HepG2 (cell line): ENCODE measurements around the gene TBL3. TPM values are rescaled to one million over a fixed set of nuclear protein-coding genes. Genes with fewer than 3 reads are reported as not detected.

Experiments
- ATAC-seq: fragments of 200-7000 bp; cut with Tn5 transposase; 3 replicates; pipeline ENCODE4 v1.9.1; 2020; ENCODE audit warnings: mild to moderate bottlenecking, moderate library complexity
- BruUV-seq: library from RNA; stranded (reverse); fragments of 400-500 nt; replicated peaks from 2 replicates; lab custom pipeline; 2021; lab: Mats Ljungman, UMichigan
- CTCF ChIA-PET: fragments of 300-600 bp; formaldehyde crosslinking; extraction: SDS; loops from one replicate; lab custom pipeline; 2021; ENCODE audit warnings: low total read pairs, inconsistent platforms, low intra/inter-chr PET ratio; lab: Yijun Ruan, JAX
- POLR2A ChIA-PET: fragments of 350-600 bp; sonication (Branson Sonifier 250); formaldehyde crosslinking; loops from one replicate; lab custom pipeline; 2020; ENCODE audit warnings: antibody characterized with exemption, inconsistent platforms; lab: Yijun Ruan, JAX
- DNase-seq: peaks from one replicate; pipeline ENCODE4 v3.0.0-alpha.2; 2015; ENCODE audit warnings: low spot score
- FAIRE-seq: peaks from 3 replicates; lab custom pipeline; 2011; peaks lifted over from hg19 to GRCh38; lab: Jason Lieb, UNC
- H2AFZ ChIP-seq: one replicate; pipeline ENCODE4 v1.6.1; 2011; ENCODE audit warnings: low read length, inconsistent platforms
- H3K27ac ChIP-seq: fragments of 300-600 bp; 3 replicates; pipeline ENCODE4 v1.8.0; 2011; ENCODE audit warnings: mixed run types, mild to moderate bottlenecking, mixed read lengths, low read length, inconsistent platforms; ENCODE audit not compliant: insufficient read depth; ENCODE audit errors: extremely low read length
- H3K27me3 ChIP-seq, 2 experiments: fragments of 200-600 bp in 1 of 2; 2 replicates in 1 of 2; 3 replicates in 1 of 2; pipeline versions ENCODE4 v1.6.0 to v1.8.0; 2011; ENCODE audit warnings: low read length in 2 of 2, mild to moderate bottlenecking in 2 of 2, moderate library complexity in 2 of 2, inconsistent platforms in 1 of 2; ENCODE audit not compliant: insufficient read depth in 2 of 2, control insufficient read depth in 1 of 2
- H3K36me3 ChIP-seq, 2 experiments: fragments of 200-600 bp in 1 of 2; replicated peaks in 1 of 2; 2 replicates in 1 of 2; 3 replicates in 1 of 2; pipeline versions ENCODE4 v1.5.1 to v1.8.0; 2011; ENCODE audit warnings: low read length in 2 of 2, inconsistent platforms in 1 of 2; ENCODE audit not compliant: insufficient read depth in 2 of 2, control insufficient read depth in 1 of 2
- H3K4me1 ChIP-seq: 2 replicates; pipeline ENCODE4 v1.5.1; 2012; ENCODE audit warnings: low read length, inconsistent platforms; ENCODE audit not compliant: insufficient read depth
- H3K4me2 ChIP-seq: 2 replicates; pipeline ENCODE4 v1.6.0; 2011; ENCODE audit warnings: low read depth, low read length, inconsistent platforms
- H3K4me3 ChIP-seq, 3 experiments: fragments of 200-600 bp in 1 of 3; sonication (generic), shearing (Covaris generic) in 1 of 3; replicated peaks in 1 of 3; 2 replicates each; pipeline ENCODE4 v1.5.1; 2011 to 2016; ENCODE audit warnings: low read length in 3 of 3, inconsistent platforms in 2 of 3, low read depth in 2 of 3, mild to moderate bottlenecking in 2 of 3, control low read depth in 1 of 3, mixed read lengths in 1 of 3; ENCODE audit not compliant: insufficient read depth in 1 of 3
- H3K79me2 ChIP-seq: one replicate; pipeline ENCODE4 v1.6.1; 2011; ENCODE audit warnings: low read length, inconsistent platforms; ENCODE audit not compliant: insufficient read depth
- H3K9ac ChIP-seq: 2 replicates; pipeline ENCODE4 v1.6.0; 2011; ENCODE audit warnings: mild to moderate bottlenecking, low read depth, low read length, inconsistent platforms; ENCODE audit not compliant: insufficient read depth
- H3K9me3 ChIP-seq: 2 replicates; pipeline ENCODE4 v1.5.1; 2012; ENCODE audit warnings: mild to moderate bottlenecking, low read length
- H4K20me1 ChIP-seq: 2 replicates; pipeline ENCODE4 v1.6.0; 2011; ENCODE audit warnings: inconsistent platforms, mild to moderate bottlenecking, low read length, moderate library complexity; ENCODE audit not compliant: insufficient read depth
- CAMTA2 ChIP-seq: sonication (generic); formaldehyde crosslinking; IDR thresholded peaks from 2 replicates; pipeline ENCODE4 v1.4.0; 2020; ENCODE audit warnings: mild to moderate bottlenecking, missing genetic modification reagents, borderline replicate concordance
- WIZ ChIP-seq: sonication (generic); formaldehyde crosslinking; IDR thresholded peaks from 2 replicates; pipeline ENCODE4 v1.5.1; 2020; ENCODE audit warnings: mild to moderate bottlenecking, missing genetic modification reagents
- ZNF678 ChIP-seq: sonication (generic); formaldehyde crosslinking; IDR thresholded peaks from 2 replicates; pipeline ENCODE4 v1.4.0; 2020; ENCODE audit warnings: mild to moderate bottlenecking, missing genetic modification reagents
- WGBS: methylation state at CpG from one replicate; pipeline ENCODE4 v1.1.6; 2017; ENCODE audit warnings: low lambda C conversion rate; 5-methylcytosine and 5-hydroxymethylcytosine counted together
- in situ Hi-C: cut with HindIII; loops from 2 replicates; pipeline ENCODE4 v1.10.0; 2017; ENCODE audit warnings: low pct_unique_long_range_greater_than_20kb; ENCODE audit not compliant: extremely low pct_ligation_motif_present
- intact Hi-C: fragments of 100-400 bp; cut with micrococcal nuclease; formaldehyde crosslinking; loops from one replicate; pipeline ENCODE4 v1.10.0; 2022; ENCODE audit not compliant: unreplicated experiment
- polyA plus RNA-seq, 8 experiments: library from polyadenylated mRNA; depleted of rRNA in 3 of 8; stranded (reverse) in 7 of 8; unstranded in 1 of 8; fragments of >200 nt; fragmentation: Illumina TruSeq in 4 of 8; extraction: Trizol in 4 of 8; gene quantifications; 2 replicates each; pipeline versions ENCODE4 v1.2.1 to v1.2.3, GENCODE V29; 2011 to 2016; ENCODE audit warnings: low read depth in 4 of 8, missing spikeins in 1 of 8, mixed read lengths in 1 of 8; ENCODE audit not compliant: insufficient read depth in 1 of 8
- total RNA-seq, 5 experiments: library from RNA; depleted of rRNA; stranded (reverse); fragments of >200 nt; fragmentation: Illumina TruSeq; extraction: Trizol; gene quantifications; 2 replicates each; pipeline ENCODE4 v1.2.3, GENCODE V29; 2016; ENCODE audit warnings: low read depth in 1 of 5
- TF ChIP-seq, protein P1 (sequence below): sonication (generic); formaldehyde crosslinking; IDR thresholded peaks from 2 replicates; pipeline ENCODE4 v1.4.0; 2020; ENCODE audit warnings: missing genetic modification reagents
- TF ChIP-seq, protein P2 (sequence below): IDR thresholded peaks from 2 replicates; pipeline ENCODE4 v1.6.1; 2016; ENCODE audit warnings: missing compliant biosample characterization, missing genetic modification reagents, borderline replicate concordance
- TF ChIP-seq, protein P3 (sequence below): sonication (generic); formaldehyde crosslinking; IDR thresholded peaks from 2 replicates; pipeline ENCODE4 v1.8.0; 2022; ENCODE audit warnings: mild to moderate bottlenecking, missing genetic modification reagents; ENCODE audit not compliant: insufficient replicate concordance
- TF ChIP-seq, protein P4 (sequence below): fragments of 450-650 bp; IDR thresholded peaks from 2 replicates; pipeline ENCODE4 v1.6.1; 2016
- TF ChIP-seq, protein P5 (sequence below): sonication (generic); formaldehyde crosslinking; IDR thresholded peaks from 2 replicates; pipeline ENCODE4 v1.5.0; 2020; ENCODE audit warnings: mild to moderate bottlenecking, missing genetic modification reagents, borderline replicate concordance
- TF ChIP-seq, protein P6 (sequence below): sonication (generic); formaldehyde crosslinking; IDR thresholded peaks from 2 replicates; pipeline ENCODE4 v1.4.0; 2020; ENCODE audit warnings: missing genetic modification reagents

The TBL3 gene
- total and polyA plus RNA-seq, 2 of the 13 experiments (the other 11 are each of a cell fraction or from before 2014, with no cell fraction given) = 16.8 to 38.0 TPM

DNA sequence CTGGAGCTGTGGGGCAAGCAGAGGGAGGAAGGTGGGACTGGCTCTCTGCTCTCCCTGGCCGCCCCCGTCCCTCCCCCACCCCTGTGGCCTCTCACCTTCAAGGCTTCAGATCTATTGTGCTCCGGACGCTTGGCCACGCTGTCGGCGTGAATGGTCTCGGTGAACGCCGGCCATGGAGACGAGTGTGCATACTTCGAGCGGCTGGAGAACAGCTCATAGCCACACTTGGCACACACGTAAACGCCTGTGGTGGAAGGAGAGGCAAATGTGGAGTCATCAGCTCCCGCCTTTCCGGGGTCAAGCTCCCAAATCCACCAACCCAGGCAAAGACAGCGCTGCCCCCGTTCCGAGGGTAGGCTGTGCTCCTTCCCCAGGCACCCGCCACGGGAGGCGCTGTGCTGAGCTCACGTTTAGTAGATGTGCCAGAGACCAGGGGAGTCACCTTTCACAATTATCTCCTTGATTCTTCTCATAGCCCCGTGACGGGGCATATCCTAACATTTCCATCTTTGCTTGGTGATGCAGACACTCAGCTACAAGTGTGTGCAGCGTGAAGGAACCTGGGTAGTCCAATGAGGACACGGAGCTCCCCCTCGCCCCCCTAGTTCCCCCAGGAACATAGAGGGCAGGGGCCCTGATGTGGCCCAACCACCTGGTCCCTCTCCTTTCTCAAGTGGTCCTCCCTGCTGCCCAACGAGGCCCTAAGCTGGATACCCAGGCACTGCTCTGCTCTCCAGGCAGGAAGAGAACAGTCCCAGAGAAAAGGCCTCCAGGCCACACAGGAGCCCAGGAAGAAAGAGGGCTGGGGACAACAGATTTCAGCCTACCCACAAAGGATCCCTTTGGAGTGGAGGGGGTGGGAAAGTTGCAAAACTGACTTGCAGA, 30.4 kb upstream of the TBL3 start:
- peak overlapping the region; percentile 96 for H3K27ac ChIP-seq
- no peak overlapping the region for H2AFZ ChIP-seq
- ATAC-seq = peak; percentile 67
- no peaks in the 10 kb centered on the region for H3K9me3 ChIP-seq
- WGBS = 3% methylated on average over 14 of the region's 30 CpGs
- TSS peak; percentile 83 for BruUV-seq
- intact Hi-C loops = loop anchor here (2.0 kb wide), 1 partner anchor 17 kb away; the partner anchor contains the start of gene NDUFB10
- H3K27me3 ChIP-seq = peaks cover 0 to 5% of the 10 kb centered on the region in 2 experiments; a peak in 1 of 5 replicates
- peak overlapping the region; percentile 90 for H3K9ac ChIP-seq
- H3K4me1 ChIP-seq = peaks cover 74% of the 10 kb centered on the region
- CTCF ChIA-PET = interaction anchor here (0.8 kb wide), 1 partner anchor 12 kb away, joined by 3 read pairs; no protein-coding TSS in a partner anchor
- H4K20me1 ChIP-seq = no peaks in the 10 kb centered on the region; the same call in 1 of the 2 replicates
- peaks cover 7 to 24% of the 10 kb centered on the region in 2 experiments; a peak in 3 of 5 replicates for H3K36me3 ChIP-seq
- peak overlapping the region; percentile 93 to 97 (median 96) for H3K4me3 ChIP-seq
- peak; percentile 79 for FAIRE-seq
- POLR2A ChIA-PET = interaction anchor here (0.7 to 5.8 kb wide), 32 partner anchors 9 to 636 kb away, joined by 3 to 139 read pairs (median 6); partner anchors contain the start of genes EME2, FAHD1, GFER and HAGH
- in situ Hi-C loops = no loop called here
- peaks cover 26% of the 10 kb centered on the region for H3K79me2 ChIP-seq
- DNase-seq = peak; percentile 85
- H3K4me2 ChIP-seq = peak overlapping the region; percentile 96
- TF ChIP-seq, protein P1, sequence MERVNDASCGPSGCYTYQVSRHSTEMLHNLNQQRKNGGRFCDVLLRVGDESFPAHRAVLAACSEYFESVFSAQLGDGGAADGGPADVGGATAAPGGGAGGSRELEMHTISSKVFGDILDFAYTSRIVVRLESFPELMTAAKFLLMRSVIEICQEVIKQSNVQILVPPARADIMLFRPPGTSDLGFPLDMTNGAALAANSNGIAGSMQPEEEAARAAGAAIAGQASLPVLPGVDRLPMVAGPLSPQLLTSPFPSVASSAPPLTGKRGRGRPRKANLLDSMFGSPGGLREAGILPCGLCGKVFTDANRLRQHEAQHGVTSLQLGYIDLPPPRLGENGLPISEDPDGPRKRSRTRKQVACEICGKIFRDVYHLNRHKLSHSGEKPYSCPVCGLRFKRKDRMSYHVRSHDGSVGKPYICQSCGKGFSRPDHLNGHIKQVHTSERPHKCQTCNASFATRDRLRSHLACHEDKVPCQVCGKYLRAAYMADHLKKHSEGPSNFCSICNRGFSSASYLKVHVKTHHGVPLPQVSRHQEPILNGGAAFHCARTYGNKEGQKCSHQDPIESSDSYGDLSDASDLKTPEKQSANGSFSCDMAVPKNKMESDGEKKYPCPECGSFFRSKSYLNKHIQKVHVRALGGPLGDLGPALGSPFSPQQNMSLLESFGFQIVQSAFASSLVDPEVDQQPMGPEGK (CRISPR knock-in tag) = no peak; the same call in 1 of the 2 replicates
- TF ChIP-seq, protein P2, sequence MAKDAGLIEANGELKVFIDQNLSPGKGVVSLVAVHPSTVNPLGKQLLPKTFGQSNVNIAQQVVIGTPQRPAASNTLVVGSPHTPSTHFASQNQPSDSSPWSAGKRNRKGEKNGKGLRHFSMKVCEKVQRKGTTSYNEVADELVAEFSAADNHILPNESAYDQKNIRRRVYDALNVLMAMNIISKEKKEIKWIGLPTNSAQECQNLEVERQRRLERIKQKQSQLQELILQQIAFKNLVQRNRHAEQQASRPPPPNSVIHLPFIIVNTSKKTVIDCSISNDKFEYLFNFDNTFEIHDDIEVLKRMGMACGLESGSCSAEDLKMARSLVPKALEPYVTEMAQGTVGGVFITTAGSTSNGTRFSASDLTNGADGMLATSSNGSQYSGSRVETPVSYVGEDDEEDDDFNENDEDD (CRISPR knock-in tag) = no peak
- TF ChIP-seq ZNF678 = no peak
- no peak for TF ChIP-seq WIZ (CRISPR knock-in tag)
- TF ChIP-seq, protein P3, sequence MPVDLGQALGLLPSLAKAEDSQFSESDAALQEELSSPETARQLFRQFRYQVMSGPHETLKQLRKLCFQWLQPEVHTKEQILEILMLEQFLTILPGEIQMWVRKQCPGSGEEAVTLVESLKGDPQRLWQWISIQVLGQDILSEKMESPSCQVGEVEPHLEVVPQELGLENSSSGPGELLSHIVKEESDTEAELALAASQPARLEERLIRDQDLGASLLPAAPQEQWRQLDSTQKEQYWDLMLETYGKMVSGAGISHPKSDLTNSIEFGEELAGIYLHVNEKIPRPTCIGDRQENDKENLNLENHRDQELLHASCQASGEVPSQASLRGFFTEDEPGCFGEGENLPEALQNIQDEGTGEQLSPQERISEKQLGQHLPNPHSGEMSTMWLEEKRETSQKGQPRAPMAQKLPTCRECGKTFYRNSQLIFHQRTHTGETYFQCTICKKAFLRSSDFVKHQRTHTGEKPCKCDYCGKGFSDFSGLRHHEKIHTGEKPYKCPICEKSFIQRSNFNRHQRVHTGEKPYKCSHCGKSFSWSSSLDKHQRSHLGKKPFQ (CRISPR knock-in tag) = no peak
- TF ChIP-seq, protein P4, sequence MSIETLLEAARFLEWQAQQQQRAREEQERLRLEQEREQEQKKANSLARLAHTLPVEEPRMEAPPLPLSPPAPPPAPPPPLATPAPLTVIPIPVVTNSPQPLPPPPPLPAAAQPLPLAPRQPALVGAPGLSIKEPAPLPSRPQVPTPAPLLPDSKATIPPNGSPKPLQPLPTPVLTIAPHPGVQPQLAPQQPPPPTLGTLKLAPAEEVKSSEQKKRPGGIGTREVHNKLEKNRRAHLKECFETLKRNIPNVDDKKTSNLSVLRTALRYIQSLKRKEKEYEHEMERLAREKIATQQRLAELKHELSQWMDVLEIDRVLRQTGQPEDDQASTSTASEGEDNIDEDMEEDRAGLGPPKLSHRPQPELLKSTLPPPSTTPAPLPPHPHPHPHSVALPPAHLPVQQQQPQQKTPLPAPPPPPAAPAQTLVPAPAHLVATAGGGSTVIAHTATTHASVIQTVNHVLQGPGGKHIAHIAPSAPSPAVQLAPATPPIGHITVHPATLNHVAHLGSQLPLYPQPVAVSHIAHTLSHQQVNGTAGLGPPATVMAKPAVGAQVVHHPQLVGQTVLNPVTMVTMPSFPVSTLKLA = no peak
- no peak for TF ChIP-seq CAMTA2 (CRISPR knock-in tag)
- TF ChIP-seq, protein P5, sequence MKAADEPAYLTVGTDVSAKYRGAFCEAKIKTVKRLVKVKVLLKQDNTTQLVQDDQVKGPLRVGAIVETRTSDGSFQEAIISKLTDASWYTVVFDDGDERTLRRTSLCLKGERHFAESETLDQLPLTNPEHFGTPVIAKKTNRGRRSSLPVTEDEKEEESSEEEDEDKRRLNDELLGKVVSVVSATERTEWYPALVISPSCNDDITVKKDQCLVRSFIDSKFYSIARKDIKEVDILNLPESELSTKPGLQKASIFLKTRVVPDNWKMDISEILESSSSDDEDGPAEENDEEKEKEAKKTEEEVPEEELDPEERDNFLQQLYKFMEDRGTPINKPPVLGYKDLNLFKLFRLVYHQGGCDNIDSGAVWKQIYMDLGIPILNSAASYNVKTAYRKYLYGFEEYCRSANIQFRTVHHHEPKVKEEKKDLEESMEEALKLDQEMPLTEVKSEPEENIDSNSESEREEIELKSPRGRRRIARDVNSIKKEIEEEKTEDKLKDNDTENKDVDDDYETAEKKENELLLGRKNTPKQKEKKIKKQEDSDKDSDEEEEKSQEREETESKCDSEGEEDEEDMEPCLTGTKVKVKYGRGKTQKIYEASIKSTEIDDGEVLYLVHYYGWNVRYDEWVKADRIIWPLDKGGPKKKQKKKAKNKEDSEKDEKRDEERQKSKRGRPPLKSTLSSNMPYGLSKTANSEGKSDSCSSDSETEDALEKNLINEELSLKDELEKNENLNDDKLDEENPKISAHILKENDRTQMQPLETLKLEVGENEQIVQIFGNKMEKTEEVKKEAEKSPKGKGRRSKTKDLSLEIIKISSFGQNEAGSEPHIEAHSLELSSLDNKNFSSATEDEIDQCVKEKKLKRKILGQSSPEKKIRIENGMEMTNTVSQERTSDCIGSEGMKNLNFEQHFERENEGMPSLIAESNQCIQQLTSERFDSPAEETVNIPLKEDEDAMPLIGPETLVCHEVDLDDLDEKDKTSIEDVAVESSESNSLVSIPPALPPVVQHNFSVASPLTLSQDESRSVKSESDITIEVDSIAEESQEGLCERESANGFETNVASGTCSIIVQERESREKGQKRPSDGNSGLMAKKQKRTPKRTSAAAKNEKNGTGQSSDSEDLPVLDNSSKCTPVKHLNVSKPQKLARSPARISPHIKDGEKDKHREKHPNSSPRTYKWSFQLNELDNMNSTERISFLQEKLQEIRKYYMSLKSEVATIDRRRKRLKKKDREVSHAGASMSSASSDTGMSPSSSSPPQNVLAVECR (CRISPR knock-in tag) = no peak
- TF ChIP-seq, protein P6, sequence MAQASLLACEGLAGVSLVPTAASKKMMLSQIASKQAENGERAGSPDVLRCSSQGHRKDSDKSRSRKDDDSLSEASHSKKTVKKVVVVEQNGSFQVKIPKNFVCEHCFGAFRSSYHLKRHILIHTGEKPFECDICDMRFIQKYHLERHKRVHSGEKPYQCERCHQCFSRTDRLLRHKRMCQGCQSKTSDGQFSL (CRISPR knock-in tag) = no peak
